NK-92 treated with Interleukin-12 subunit alpha and Interleukin-12 subunit beta, amount 100 ng/mL, for 24 hours (cell line): ENCODE data around the gene CLCN7.

Experiments used
- DNase-seq: peaks from one replicate; lab custom pipeline; 2025; lab: John Stamatoyannopoulos, UW

CLCN7 gene

GRCh38 chr16:1464196-1464893 lies 10.5 kb downstream of the CLCN7 start:
- no peak for DNase-seq

GRCh38 chr16:1461146-1461545 lies 13.7 kb downstream of the CLCN7 start:
- DNase-seq = no peak

- no peak for DNase-seq
Measured at GRCh38 chr16:1460602-1461138, 14.2 kb downstream of the CLCN7 start.

- DNase-seq = no peak
Measured at GRCh38 chr16:1459967-1460366, 14.9 kb downstream of the CLCN7 start.

- DNase-seq = no peak
Measured at GRCh38 chr16:1458977-1459341, 15.9 kb downstream of the CLCN7 start.

GRCh38 chr16:1458336-1458976 lies 16.4 kb downstream of the CLCN7 start:
- no peak for DNase-seq

GRCh38 chr16:1457489-1458245 lies 17.2 kb downstream of the CLCN7 start:
- no peak for DNase-seq

GRCh38 chr16:1456951-1457350 lies 17.9 kb downstream of the CLCN7 start:
- DNase-seq = no peak

- no peak for DNase-seq
Measured at GRCh38 chr16:1455190-1456171, 19.3 kb downstream of the CLCN7 start.

GRCh38 chr16:1454561-1454960 lies 20.3 kb downstream of the CLCN7 start:
- DNase-seq = no peak

GRCh38 chr16:1453316-1453715 lies 21.5 kb downstream of the CLCN7 start:
- no peak for DNase-seq

- DNase-seq = no peak
Measured at GRCh38 chr16:1452530-1452929, 22.3 kb downstream of the CLCN7 start.

- no peak for DNase-seq
Measured at GRCh38 chr16:1451702-1452392, 23.0 kb downstream of the CLCN7 start.

- DNase-seq = no peak
Measured at GRCh38 chr16:1450841-1451240, 24.0 kb downstream of the CLCN7 start.

GRCh38 chr16:1450218-1450617 lies 24.6 kb downstream of the CLCN7 start:
- DNase-seq = no peak

- DNase-seq = no peak
Measured at GRCh38 chr16:1449201-1449788, 25.5 kb downstream of the CLCN7 start.

- DNase-seq = no peak
Measured at GRCh38 chr16:1448536-1449116, 26.2 kb downstream of the CLCN7 start.

- no peak for DNase-seq
Measured at GRCh38 chr16:1447965-1448364, 26.9 kb downstream of the CLCN7 start.

- no peak for DNase-seq
Measured at GRCh38 chr16:1446296-1447080, 28.3 kb downstream of the CLCN7 start.
